GM19238 (cell line): ENCODE results near the gene CCRL2.

Experiments used
- DNase-seq: peaks from one replicate; pipeline ENCODE4 v3.0.0; 2011; ENCODE audit warnings: low spot score; ENCODE audit not compliant: insufficient read length

Gene CCRL2

DNA sequence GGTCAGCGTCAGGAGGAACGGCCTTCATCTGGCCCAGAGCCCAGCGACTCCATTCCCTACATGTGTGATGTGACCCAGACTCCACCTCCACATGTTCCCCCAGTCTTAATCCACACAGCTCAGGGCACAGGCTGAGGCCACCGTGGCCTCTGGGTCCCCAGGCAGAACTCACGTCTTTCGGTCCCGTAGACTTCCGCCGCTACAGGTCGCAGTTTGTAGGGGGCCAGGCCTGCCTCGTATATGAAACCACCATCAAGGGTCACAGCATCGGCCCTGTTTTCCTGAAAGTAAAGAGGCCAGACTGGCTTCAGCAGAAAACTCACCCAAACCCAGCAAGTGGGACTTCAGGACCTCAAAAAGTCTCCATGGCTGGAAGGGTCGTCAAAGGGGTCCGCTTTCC lies 49.1 kb downstream of the CCRL2 start:
- no peak for DNase-seq
